HEK293T (cell line): ENCODE data around the gene AKNA.
"Not testable (repeated sequence)": the region's sequence is repeated elsewhere in the genome, so short reads cannot be mapped to it uniquely, and the experiment has no call there.

ENCODE experiments used
- CTCF ChIA-PET: fragments of 350-600 bp; formaldehyde crosslinking; extraction: SDS; loops from one replicate; lab custom pipeline; 2021; ENCODE audit warnings: antibody characterized with exemption, inconsistent platforms; lab: Yijun Ruan, JAX
- POLR2A ChIA-PET: fragments of 350-600 bp; formaldehyde crosslinking; extraction: SDS; loops from one replicate; lab custom pipeline; 2020; ENCODE audit warnings: antibody characterized with exemption, inconsistent platforms; lab: Yijun Ruan, JAX
- DNase-seq: peaks from one replicate; pipeline ENCODE4 v3.0.0; 2012; ENCODE audit warnings: mixed read lengths; ENCODE audit errors: extremely low spot score
- ARNT ChIP-seq: fragments of 450-650 bp; IDR thresholded peaks from 2 replicates; pipeline ENCODE4 v1.6.1; 2017; ENCODE audit warnings: mild to moderate bottlenecking
- BHLHE40 ChIP-seq: fragments of 450-650 bp; IDR thresholded peaks from 2 replicates; pipeline ENCODE4 v1.6.1; 2016; ENCODE audit warnings: mild to moderate bottlenecking, moderate library complexity, borderline replicate concordance
- CTBP1 ChIP-seq: fragments of 450-650 bp; IDR thresholded peaks from 2 replicates; pipeline ENCODE4 v1.6.1; 2016; ENCODE audit warnings: borderline replicate concordance
- ELF4 ChIP-seq: fragments of 450-650 bp; IDR thresholded peaks from 2 replicates; pipeline ENCODE4 v1.6.1; 2017; ENCODE audit warnings: antibody characterized with exemption
- FOXA1 ChIP-seq: fragments of 450-650 bp; IDR thresholded peaks from 2 replicates; pipeline ENCODE4 v1.6.1; 2016; ENCODE audit warnings: mild to moderate bottlenecking
- FOXK2 ChIP-seq: fragments of 450-650 bp; IDR thresholded peaks from 2 replicates; pipeline ENCODE4 v1.6.1; 2016; ENCODE audit warnings: mild to moderate bottlenecking
- FOXM1 ChIP-seq: fragments of 450-650 bp; IDR thresholded peaks from 2 replicates; pipeline ENCODE4 v1.6.1; 2017; ENCODE audit warnings: mild to moderate bottlenecking, borderline replicate concordance
- HDGF ChIP-seq: fragments of 450-650 bp; IDR thresholded peaks from 2 replicates; pipeline ENCODE4 v1.6.1; 2017; ENCODE audit warnings: antibody characterized with exemption, borderline replicate concordance
- L3MBTL2 ChIP-seq: fragments of 450-650 bp; conservative IDR thresholded peaks from 2 replicates; pipeline ENCODE4 v1.6.1; 2016; ENCODE audit warnings: mild to moderate bottlenecking
- LEF1 ChIP-seq: fragments of 450-650 bp; IDR thresholded peaks from 2 replicates; pipeline ENCODE4 v1.6.1; 2017; ENCODE audit warnings: mild to moderate bottlenecking, borderline replicate concordance
- NFRKB ChIP-seq: fragments of 450-650 bp; IDR thresholded peaks from 2 replicates; pipeline ENCODE4 v1.6.1; 2016; ENCODE audit warnings: mild to moderate bottlenecking, moderate library complexity
- PKNOX1 ChIP-seq: fragments of 450-650 bp; IDR thresholded peaks from 2 replicates; pipeline ENCODE4 v1.6.1; 2016
- SP1 ChIP-seq: fragments of 450-650 bp; IDR thresholded peaks from 2 replicates; pipeline ENCODE4 v1.6.1; 2017
- SUZ12 ChIP-seq: fragments of 450-650 bp; IDR thresholded peaks from 2 replicates; pipeline ENCODE4 v1.6.1; 2016; ENCODE audit warnings: mild to moderate bottlenecking
- TARDBP ChIP-seq: fragments of 450-650 bp; IDR thresholded peaks from 2 replicates; pipeline ENCODE4 v1.6.1; 2016
- ZNF384 ChIP-seq: fragments of 450-650 bp; IDR thresholded peaks from 2 replicates; pipeline ENCODE4 v1.6.1; 2016

Gene AKNA

DNA sequence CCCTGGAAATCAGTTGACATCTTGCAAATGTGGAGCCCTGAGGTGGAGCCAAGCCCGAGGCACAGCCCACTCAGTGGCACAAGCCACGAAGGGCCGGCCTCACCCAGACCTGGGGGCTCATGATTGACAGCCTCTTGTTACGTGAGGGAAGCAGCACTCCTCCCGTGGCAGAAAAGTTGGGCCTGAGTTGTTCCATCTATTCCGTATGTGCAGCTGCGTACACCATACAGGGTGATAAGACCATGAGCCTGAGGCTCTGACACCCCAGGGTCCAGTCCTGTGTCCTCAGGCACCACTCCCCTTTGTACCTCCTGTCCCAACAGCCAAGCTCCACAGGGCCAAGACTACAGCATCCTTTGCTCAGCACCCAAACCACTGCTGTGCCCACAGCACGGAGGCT lies 60.0 kb downstream of the AKNA start:
- DNase-seq: no peak
- POLR2A ChIA-PET: no interaction called here
- TF ChIP-seq SP1 (no peak), ELF4 (no peak)
- CTCF ChIA-PET: no interaction called here

DNA sequence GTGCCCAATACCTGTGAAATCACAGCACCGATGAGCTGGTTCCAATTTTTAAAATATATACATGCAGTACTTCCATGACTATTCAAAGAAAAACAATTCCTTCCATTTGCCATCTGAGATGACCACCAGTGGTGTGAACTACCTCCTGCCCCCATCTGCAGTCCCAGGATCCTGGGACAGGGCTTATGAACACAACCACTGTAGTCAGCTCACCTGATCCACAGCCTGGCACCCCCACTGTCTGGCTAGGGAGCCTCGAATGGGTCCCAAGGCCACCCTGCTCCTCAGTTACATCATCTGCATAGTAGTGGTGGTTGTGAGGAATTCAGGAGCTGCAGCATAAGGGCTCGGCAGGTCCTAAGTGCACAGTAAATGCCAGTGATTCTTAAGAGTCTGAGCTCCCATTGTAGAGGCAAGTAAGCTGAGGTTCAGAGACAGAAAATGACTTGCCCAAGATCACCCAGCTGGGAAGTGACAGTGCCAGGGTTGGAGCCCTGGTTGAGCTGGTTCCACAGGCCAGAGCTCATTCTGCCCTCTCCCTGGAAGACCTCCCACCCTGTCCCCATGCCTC lies 62.0 kb downstream of the AKNA start:
- CTCF ChIA-PET: not testable (repeated sequence)

GRCh38 chr9:114324965-114325364 lies 62.8 kb downstream of the AKNA start:
- CTCF ChIA-PET, POLR2A ChIA-PET, DNase-seq: not testable (repeated sequence)

More for the DNA sequence above, 62.0 kb downstream of the AKNA start:
- POLR2A ChIA-PET, DNase-seq: not testable (repeated sequence)

DNA sequence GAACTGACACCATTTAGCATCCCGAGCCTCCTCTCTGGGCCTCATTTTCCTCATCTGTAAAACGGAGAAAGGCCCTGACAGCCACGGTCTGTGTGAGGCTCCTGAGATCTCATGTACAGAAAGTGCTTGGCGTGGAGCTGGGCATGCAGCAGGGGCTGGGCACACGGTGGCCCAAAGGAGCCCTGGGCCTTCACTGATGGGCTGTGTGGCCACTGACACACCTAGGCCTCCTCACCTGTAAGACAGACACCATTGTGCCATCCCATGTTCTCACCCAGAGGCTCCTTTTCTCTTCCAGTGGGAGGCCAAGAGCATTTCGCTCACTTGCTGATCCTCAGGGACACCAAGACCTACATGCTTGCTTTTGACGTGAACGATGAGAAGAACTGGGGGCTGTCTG lies 63.3 kb downstream of the AKNA start:
- CTCF ChIA-PET: no interaction called here
- POLR2A ChIA-PET: no interaction called here

DNA sequence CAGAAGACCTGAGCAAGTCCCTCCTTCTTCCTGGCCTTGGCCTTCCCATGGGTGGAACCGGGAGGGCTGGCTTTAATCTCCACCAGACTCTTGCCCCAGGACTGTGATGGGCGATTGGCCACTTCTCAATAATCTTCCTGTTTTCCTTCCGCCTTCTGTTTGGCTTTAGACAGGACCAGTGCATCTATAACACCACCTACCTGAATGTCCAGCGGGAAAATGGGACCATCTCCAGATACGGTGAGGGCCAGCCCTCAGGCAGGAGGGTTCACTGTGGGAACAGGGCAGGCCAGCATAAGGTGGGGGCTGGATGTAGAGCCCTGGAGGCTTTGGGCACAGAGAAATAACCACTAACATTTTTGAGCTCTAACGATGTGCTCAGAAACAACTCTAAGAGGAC lies 63.9 kb downstream of the AKNA start:
- POLR2A ChIA-PET, CTCF ChIA-PET, DNase-seq: not testable (repeated sequence)

More for the DNA sequence above, 63.3 kb downstream of the AKNA start:
- no peak for TF ChIP-seq ARNT
- no peak for TF ChIP-seq L3MBTL2
- no peak for TF ChIP-seq TARDBP
- TF ChIP-seq FOXM1: no peak
- TF ChIP-seq FOXK2: no peak
- TF ChIP-seq LEF1: no peak
- no peak for TF ChIP-seq SP1
- no peak for TF ChIP-seq BHLHE40
- TF ChIP-seq NFRKB: no peak
- TF ChIP-seq FOXA1: no peak
- TF ChIP-seq HDGF: no peak
- TF ChIP-seq SUZ12: no peak
- TF ChIP-seq ELF4: no peak
- TF ChIP-seq PKNOX1: no peak
- no peak for TF ChIP-seq CTBP1
- TF ChIP-seq ZNF384: no peak
- no peak for DNase-seq

DNA sequence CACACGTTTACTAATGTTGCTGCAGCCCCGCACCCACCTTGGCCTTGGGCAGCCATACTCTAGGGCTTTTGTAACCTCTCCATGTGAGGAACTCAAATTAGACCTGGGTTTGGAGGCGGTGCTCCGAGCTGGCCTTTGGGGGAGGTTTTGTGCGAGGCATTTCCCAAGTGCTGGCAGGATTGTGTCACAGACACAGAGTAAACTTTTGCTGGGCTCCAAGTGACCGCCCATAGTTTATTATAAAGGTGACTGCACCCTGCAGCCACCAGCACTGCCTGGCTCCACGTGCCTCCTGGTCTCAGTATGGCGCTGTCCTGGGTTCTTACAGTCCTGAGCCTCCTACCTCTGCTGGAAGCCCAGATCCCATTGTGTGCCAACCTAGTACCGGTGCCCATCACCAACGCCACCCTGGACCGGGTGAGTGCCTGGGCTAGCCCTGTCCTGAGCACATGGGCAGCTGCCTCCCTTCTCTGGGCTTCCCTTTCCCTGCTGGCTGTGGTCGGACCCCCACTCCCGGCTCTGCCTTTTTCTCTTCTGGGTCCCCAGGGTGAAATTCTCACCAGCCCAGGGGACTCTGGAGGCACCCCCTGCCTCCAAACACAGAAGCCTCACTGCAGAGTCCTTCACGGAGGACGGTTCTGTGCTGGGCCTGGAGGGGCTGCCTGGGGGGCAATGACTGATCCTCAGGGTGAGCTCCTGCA lies 64.8 kb downstream of the AKNA start, which contains the start of gene ORM1:
Gene ORM1 (plus strand): TSS at position 268 of the 701 bp plus-strand sequence. CDS start 36 bp downstream, at position 304.
- POLR2A ChIA-PET, DNase-seq: not testable (repeated sequence)
- CTCF ChIA-PET: interaction anchor here (0.6 kb wide), 1 partner anchor 320 kb away, joined by 3 read pairs; no protein-coding TSS in a partner anchor

DNA sequence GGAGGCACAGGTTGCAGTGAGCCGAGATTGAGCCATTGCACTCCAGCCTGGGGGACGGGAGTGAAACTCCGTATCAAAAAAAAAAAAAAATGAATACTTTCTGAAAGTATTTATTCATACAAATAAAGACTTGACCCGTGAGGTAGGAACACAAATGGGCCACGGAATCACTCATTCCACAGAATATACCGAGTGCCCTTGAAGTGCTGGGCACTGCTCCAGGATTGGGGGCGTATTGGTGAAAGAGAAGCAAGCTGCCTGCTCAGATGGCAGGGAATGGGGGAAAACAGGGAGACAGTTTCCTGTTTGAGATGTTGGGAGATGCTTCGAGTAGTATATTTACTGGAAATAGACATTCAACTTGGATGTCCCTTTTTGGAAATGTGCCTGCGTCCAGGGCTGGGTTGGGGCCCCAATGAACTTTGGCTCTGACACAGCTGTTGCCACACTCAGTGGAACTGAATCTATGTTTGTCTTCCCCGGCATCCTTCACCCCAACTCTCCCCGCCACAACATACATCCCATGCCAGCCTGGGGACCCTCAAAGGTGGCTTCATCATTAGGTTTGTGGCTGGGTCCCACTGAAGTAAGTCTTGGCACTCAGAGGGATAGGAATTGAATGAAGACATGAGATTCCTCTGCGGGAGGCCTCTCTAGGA lies 65.5 kb downstream of the AKNA start:
- CTCF ChIA-PET: interaction anchor here (0.6 kb wide), 1 partner anchor 321 kb away, joined by 3 read pairs; no protein-coding TSS in a partner anchor
- not testable (repeated sequence) for DNase-seq

DNA sequence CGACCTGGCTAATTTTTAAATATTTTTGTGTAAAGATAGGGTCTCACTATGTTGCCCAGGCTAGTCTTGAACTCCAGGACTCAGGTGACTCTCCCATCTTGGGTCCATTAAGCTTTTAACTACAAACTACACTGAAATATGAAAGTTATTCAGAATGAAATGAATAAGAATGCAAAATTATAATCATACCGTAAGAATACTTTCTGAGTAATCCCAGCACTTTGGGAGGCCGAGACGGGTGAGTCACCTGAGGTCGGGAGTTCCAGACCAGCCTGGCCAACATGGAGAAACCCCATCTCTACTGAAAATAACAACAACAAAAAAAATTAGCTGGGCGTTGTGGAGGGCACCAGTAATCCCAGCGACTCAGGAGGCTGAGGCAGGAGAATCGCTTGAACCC lies 66.0 kb downstream of the AKNA start:
- ChIA-PET CTCF (no interaction called here), POLR2A (interaction anchor here (0.7 kb wide), 1 partner anchor 835 kb away, joined by 3 read pairs; no protein-coding TSS in a partner anchor)
- TF ChIP-seq CTBP1: no peak
- TF ChIP-seq FOXA1: no peak
- no peak for TF ChIP-seq ELF4
- no peak for TF ChIP-seq TARDBP
- no peak for TF ChIP-seq SUZ12
- no peak for TF ChIP-seq PKNOX1
- no peak for TF ChIP-seq NFRKB
- TF ChIP-seq LEF1: no peak
- no peak for TF ChIP-seq L3MBTL2
- TF ChIP-seq FOXM1: no peak
- TF ChIP-seq SP1: no peak
- no peak for TF ChIP-seq ZNF384
- no peak for TF ChIP-seq HDGF
- no peak for TF ChIP-seq ARNT
- no peak for TF ChIP-seq FOXK2
- no peak for TF ChIP-seq BHLHE40
- DNase-seq: no peak

More for the DNA sequence above, 65.5 kb downstream of the AKNA start:
- POLR2A ChIA-PET: not testable (repeated sequence)

DNA sequence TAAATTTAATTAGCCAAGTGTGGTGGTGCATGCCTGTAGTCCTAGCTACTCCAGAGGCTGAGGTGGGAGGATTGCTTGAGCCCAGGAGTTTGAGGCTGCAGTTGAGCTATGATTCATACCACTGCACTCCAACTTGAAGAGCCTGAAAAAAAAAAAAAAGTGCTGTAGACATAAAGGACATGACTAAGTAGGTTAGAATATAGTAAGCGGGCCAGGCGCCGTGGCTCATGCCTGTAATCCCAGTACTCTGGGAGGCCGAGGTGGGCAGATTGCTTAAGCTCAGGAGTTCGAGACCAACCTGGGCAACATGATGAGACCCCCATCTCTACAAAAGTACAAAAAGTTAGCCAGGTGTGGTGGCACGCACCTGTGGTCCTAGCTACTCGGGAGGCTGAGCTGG lies 67.1 kb downstream of the AKNA start:
- POLR2A ChIA-PET, DNase-seq, CTCF ChIA-PET: not testable (repeated sequence)
